ENCODE data around the gene SUN5.
A peak's percentile ranks its signal among the peaks of the same experiment; 100 is the strongest.

The SUN5 gene

GRCh38 chr20:33026779-33027759 lies 22.8 kb upstream of the SUN5 start:
- no peak overlapping the region for H3K4me3 ChIP-seq (ENCODE audit: severe bottlenecking)
- no peaks in the 10 kb centered on the region for H3K36me3 ChIP-seq (ENCODE audit: low read depth)
- TF ChIP-seq, protein P1, sequence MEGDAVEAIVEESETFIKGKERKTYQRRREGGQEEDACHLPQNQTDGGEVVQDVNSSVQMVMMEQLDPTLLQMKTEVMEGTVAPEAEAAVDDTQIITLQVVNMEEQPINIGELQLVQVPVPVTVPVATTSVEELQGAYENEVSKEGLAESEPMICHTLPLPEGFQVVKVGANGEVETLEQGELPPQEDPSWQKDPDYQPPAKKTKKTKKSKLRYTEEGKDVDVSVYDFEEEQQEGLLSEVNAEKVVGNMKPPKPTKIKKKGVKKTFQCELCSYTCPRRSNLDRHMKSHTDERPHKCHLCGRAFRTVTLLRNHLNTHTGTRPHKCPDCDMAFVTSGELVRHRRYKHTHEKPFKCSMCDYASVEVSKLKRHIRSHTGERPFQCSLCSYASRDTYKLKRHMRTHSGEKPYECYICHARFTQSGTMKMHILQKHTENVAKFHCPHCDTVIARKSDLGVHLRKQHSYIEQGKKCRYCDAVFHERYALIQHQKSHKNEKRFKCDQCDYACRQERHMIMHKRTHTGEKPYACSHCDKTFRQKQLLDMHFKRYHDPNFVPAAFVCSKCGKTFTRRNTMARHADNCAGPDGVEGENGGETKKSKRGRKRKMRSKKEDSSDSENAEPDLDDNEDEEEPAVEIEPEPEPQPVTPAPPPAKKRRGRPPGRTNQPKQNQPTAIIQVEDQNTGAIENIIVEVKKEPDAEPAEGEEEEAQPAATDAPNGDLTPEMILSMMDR (IDR thresholded peaks at IDR 0.05; ENCODE audit: poor library complexity, severe bottlenecking), result no peak
- H3K9me3 ChIP-seq (ENCODE audit: severe bottlenecking), result no peaks in the 10 kb centered on the region
- ATAC-seq (ENCODE audit: low read depth) (peak; percentile 7; the same call in 1 of the 3 replicates), DNase-seq (ENCODE audit: low spot score) (no peak)
- H3K27ac ChIP-seq (ENCODE audit: poor library complexity, severe bottlenecking), result no peak overlapping the region
- no peaks in the 10 kb centered on the region for H3K4me1 ChIP-seq (ENCODE audit: insufficient read depth, poor library complexity, severe bottlenecking)
- H3K27me3 ChIP-seq (ENCODE audit: insufficient read depth, poor library complexity, severe bottlenecking), result peaks cover 15% of the 10 kb centered on the region

DNA sequence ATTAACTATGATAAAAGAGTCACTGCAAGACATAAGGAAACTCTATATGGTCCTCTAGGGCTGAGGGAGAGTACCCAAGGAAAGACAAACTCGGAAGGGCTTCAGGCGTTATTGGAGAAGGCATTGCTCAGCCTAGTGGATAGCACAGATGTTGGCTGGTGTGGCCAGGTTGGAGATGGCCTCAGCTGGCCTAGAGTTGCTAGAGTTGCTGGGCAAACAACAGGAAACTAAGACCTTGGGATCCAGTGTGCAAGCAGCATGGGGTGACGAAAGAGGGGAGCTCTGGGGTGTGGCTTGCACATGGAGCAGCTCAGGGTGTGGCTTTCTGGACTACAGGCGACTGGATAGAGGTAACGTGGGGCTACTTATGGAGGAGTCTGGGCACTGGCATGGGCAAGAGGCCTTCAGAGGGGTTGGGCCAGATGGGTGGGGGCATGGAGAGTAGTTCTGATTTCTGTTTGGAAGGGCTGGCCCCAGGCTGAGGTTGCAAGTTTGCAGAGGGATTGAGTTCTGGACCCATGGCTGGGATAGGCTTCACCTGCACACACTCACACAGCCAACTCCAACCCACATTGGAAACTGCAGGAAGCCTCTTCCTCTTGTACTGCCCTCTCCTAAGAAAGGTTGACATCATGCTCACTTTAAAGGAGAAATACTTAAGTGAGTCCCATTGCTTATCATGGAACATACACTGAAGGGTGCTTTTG lies 22.0 kb upstream of the SUN5 start:
- DNase-seq (ENCODE audit: low spot score) (no peak), ATAC-seq (ENCODE audit: low read depth) (no peak)
- Histone ChIP-seq H3K27me3 (ENCODE audit: insufficient read depth, poor library complexity, severe bottlenecking) (peaks cover 15% of the 10 kb centered on the region), H3K4me3 (ENCODE audit: severe bottlenecking) (no peak overlapping the region), H3K27ac (ENCODE audit: poor library complexity, severe bottlenecking) (no peak overlapping the region), H3K4me1 (ENCODE audit: insufficient read depth, poor library complexity, severe bottlenecking) (no peaks in the 10 kb centered on the region), H3K9me3 (ENCODE audit: severe bottlenecking) (no peaks in the 10 kb centered on the region), H3K36me3 (ENCODE audit: low read depth) (no peaks in the 10 kb centered on the region)
- TF ChIP-seq, protein P1 (IDR thresholded peaks at IDR 0.05; ENCODE audit: poor library complexity, severe bottlenecking), result no peak

DNA sequence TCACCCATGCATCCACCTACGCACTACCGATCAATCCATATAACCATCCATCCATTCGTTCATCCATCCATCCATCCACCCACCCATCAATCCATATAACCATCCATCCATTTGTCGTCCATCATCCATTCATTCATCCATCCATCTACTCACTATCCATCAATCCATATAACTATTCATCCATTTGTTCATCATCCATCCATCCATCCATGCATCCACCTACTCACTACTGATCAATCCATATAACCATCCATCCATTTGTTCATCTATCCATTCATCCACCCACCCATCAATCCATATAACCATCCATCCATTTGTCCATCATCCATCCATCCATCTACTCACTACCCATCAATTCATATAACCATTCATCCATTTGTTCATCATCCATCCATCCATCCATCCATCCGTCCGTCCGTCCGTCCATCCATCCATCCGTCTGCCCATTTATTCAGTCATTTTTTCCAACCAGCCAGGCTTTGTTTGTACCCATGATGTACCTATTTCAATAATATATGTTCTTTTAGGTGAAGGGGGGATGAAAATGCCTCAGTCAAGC lies 21.2 kb upstream of the SUN5 start:
- Histone ChIP-seq H3K36me3 (ENCODE audit: low read depth) (no peaks in the 10 kb centered on the region), H3K27me3 (ENCODE audit: insufficient read depth, poor library complexity, severe bottlenecking) (peaks cover 13% of the 10 kb centered on the region), H3K4me1 (ENCODE audit: insufficient read depth, poor library complexity, severe bottlenecking) (no peaks in the 10 kb centered on the region), H3K9me3 (ENCODE audit: severe bottlenecking) (no peaks in the 10 kb centered on the region), H3K27ac (ENCODE audit: poor library complexity, severe bottlenecking) (no peak overlapping the region), H3K4me3 (ENCODE audit: severe bottlenecking) (no peak overlapping the region)
- TF ChIP-seq, protein P1 (IDR thresholded peaks at IDR 0.05; ENCODE audit: poor library complexity, severe bottlenecking), result no peak
- ATAC-seq (ENCODE audit: low read depth) (no peak), DNase-seq (ENCODE audit: low spot score) (no peak)

DNA sequence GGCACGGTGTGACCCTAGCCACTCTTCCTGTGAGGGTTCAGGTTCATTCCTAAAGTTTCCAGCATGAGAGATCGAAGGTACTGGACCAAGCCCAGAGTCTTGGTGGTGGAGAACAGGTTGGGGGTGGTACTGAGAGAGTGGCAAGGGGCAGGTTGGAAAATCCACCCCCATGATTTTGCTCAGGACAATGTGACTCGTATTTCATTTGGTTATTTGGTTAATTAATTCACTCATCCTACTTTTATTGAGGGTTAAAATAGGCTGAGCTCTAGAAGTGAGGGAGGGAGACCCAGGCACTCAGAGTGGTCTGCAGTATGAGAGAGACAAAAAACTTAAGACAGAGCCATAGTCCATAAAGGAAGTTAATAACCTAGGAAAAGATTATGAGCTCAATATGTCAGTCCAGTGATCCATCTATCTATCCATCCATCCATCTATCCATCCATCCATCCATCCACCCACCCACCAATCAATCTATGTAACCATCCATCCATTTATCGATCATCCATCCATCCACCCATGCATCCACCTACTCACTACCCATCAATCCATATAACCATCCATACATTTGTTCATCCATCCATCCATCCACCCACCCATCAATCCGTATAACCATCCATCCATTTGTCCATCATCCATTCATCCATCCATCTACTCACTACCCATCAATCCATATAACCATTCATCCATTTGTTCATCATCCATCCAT lies 20.5 kb upstream of the SUN5 start:
- ATAC-seq (ENCODE audit: low read depth) (no peak), DNase-seq (ENCODE audit: low spot score) (no peak)
- no peaks in the 10 kb centered on the region for H3K9me3 ChIP-seq (ENCODE audit: severe bottlenecking)
- H3K27me3 ChIP-seq (ENCODE audit: insufficient read depth, poor library complexity, severe bottlenecking), result peaks cover 8% of the 10 kb centered on the region
- TF ChIP-seq, protein P1 (IDR thresholded peaks at IDR 0.05; ENCODE audit: poor library complexity, severe bottlenecking), result no peak
- no peaks in the 10 kb centered on the region for H3K36me3 ChIP-seq (ENCODE audit: low read depth)
- H3K4me3 ChIP-seq (ENCODE audit: severe bottlenecking), result no peak overlapping the region
- H3K27ac ChIP-seq (ENCODE audit: poor library complexity, severe bottlenecking), result no peak overlapping the region
- H3K4me1 ChIP-seq (ENCODE audit: insufficient read depth, poor library complexity, severe bottlenecking), result no peaks in the 10 kb centered on the region

Data from RWPE2 (cell line).